DND-41 (cell line): ENCODE results near the gene GPR39.

Source experiments
- CTCF ChIP-seq: IDR thresholded peaks from 2 replicates; pipeline ENCODE4 v1.5.1; 2012; ENCODE audit warnings: borderline replicate concordance, low read length, moderate library complexity, mild to moderate bottlenecking; ENCODE audit not compliant: poor library complexity, severe bottlenecking; ENCODE audit errors: extremely low read depth
- EZH2 ChIP-seq: IDR thresholded peaks from 3 replicates; pipeline ENCODE4 v1.6.1; 2012; ENCODE audit warnings: borderline replicate concordance, low read depth, mild to moderate bottlenecking, moderate library complexity, low read length, inconsistent platforms; ENCODE audit not compliant: severe bottlenecking

- TF ChIP-seq CTCF (no peak), EZH2 (no peak)
Measured at GRCh38 chr2:132549935-132550670, 133.5 kb downstream of the GPR39 start.
